Neuronal stem cell (in vitro differentiated cells): ENCODE results near the gene SYNE2.

ENCODE experiments used
- DNase-seq: peaks from one replicate; pipeline ENCODE4 v3.0.0-alpha.2; 2013; ENCODE audit warnings: low spot score
- H2AFZ ChIP-seq: one replicate; pipeline ENCODE4 v1.6.1; 2013; ENCODE audit warnings: mild to moderate bottlenecking, low read length, inconsistent platforms
- H2AK5ac ChIP-seq: 2 replicates; pipeline ENCODE4 v1.6.1; 2013; ENCODE audit warnings: low read depth, mild to moderate bottlenecking, inconsistent platforms, low read length, moderate library complexity, mixed read lengths
- H2BK120ac ChIP-seq: 2 replicates; pipeline ENCODE4 v1.6.1; 2013; ENCODE audit warnings: low read depth, mild to moderate bottlenecking, inconsistent platforms, low read length, moderate library complexity, mixed read lengths
- H2BK12ac ChIP-seq: one replicate; pipeline ENCODE4 v1.6.1; 2013; ENCODE audit warnings: low read length, inconsistent platforms
- H2BK15ac ChIP-seq: 2 replicates; pipeline ENCODE4 v1.6.1; 2013; ENCODE audit warnings: mild to moderate bottlenecking, low read length, inconsistent platforms, mixed read lengths
- H2BK5ac ChIP-seq: one replicate; pipeline ENCODE4 v1.6.1; 2013; ENCODE audit warnings: inconsistent platforms, mild to moderate bottlenecking, low read length, moderate library complexity
- H3K14ac ChIP-seq: one replicate; pipeline ENCODE4 v1.6.1; 2013; ENCODE audit warnings: low read length, inconsistent platforms
- H3K18ac ChIP-seq: 2 replicates; pipeline ENCODE4 v1.6.1; 2013; ENCODE audit warnings: low read length, inconsistent platforms
- H3K23ac ChIP-seq: 2 replicates; pipeline ENCODE4 v1.6.1; 2013; ENCODE audit warnings: low read depth, mild to moderate bottlenecking, mixed read lengths, low read length, inconsistent platforms; ENCODE audit not compliant: poor library complexity
- H3K27ac ChIP-seq: replicated peaks from 3 replicates; pipeline ENCODE4 v1.5.1; 2013; ENCODE audit warnings: low read length, inconsistent platforms
- H3K27me3 ChIP-seq, 3 experiments: 2 replicates each; pipeline ENCODE4 v1.6.1; 2013; ENCODE audit warnings: low read length in 3 of 3, mild to moderate bottlenecking in 2 of 3, inconsistent platforms in 1 of 3, low read depth in 1 of 3, mixed read lengths in 1 of 3, moderate library complexity in 1 of 3; ENCODE audit not compliant: control insufficient read depth in 3 of 3, insufficient read depth in 3 of 3
- H3K36me3 ChIP-seq, 2 donors: replicated peaks in 1 of 2; 2 replicates each; pipeline ENCODE4 v1.6.1; 2013; ENCODE audit warnings: low read length in 2 of 2; ENCODE audit not compliant: control insufficient read depth in 2 of 2, insufficient read depth in 2 of 2
- H3K4ac ChIP-seq: 2 replicates; pipeline ENCODE4 v1.6.1; 2013; ENCODE audit warnings: inconsistent platforms, mild to moderate bottlenecking, low read length, moderate library complexity
- H3K4me1 ChIP-seq, 2 donors: 1 replicate in 1 of 2; 2 replicates in 1 of 2; pipeline ENCODE4 v1.6.1; 2013; ENCODE audit warnings: low read length in 2 of 2, low read depth in 1 of 2; ENCODE audit not compliant: control insufficient read depth in 2 of 2, insufficient read depth in 1 of 2
- H3K4me2 ChIP-seq: one replicate; pipeline ENCODE4 v1.6.1; 2013; ENCODE audit warnings: mild to moderate bottlenecking, low read length, inconsistent platforms; ENCODE audit not compliant: insufficient read depth, poor library complexity, severe bottlenecking
- H3K4me3 ChIP-seq, 2 donors: 2 replicates each; pipeline ENCODE4 v1.5.1; 2013; ENCODE audit warnings: low read length in 2 of 2, mild to moderate bottlenecking in 2 of 2, inconsistent platforms in 1 of 2, moderate library complexity in 1 of 2
- H3K79me1 ChIP-seq: one replicate; pipeline ENCODE4 v1.6.1; 2013; ENCODE audit warnings: low read depth, mild to moderate bottlenecking, inconsistent platforms, low read length, moderate library complexity
- H3K9ac ChIP-seq: one replicate; pipeline ENCODE4 v1.6.1; 2013; ENCODE audit warnings: mild to moderate bottlenecking, low read depth, low read length, inconsistent platforms; ENCODE audit not compliant: poor library complexity
- H3K9me3 ChIP-seq, 2 donors: replicated peaks in 1 of 2; 2 replicates each; pipeline versions ENCODE3 to v1.6.1; 2013; ENCODE audit warnings: low read length in 2 of 2, mild to moderate bottlenecking in 2 of 2, inconsistent platforms in 1 of 2, low read depth in 1 of 2, mixed read lengths in 1 of 2, moderate library complexity in 1 of 2; ENCODE audit not compliant: control insufficient read depth in 2 of 2, insufficient read depth in 1 of 2
- H4K8ac ChIP-seq: one replicate; pipeline ENCODE4 v1.6.1; 2013; ENCODE audit warnings: low read depth, mild to moderate bottlenecking, inconsistent platforms, low read length, moderate library complexity
- H4K91ac ChIP-seq: one replicate; pipeline ENCODE4 v1.6.1; 2013; ENCODE audit warnings: low read length, low read depth, mild to moderate bottlenecking, inconsistent platforms; ENCODE audit not compliant: poor library complexity
- WGBS, 2 donors: extraction: QIAGEN DNeasy Blood & Tissue Kit; methylation state at CpG; one replicate each; pipeline ENCODE4 v1.1.7; 2013; ENCODE audit warnings: missing lambda C conversion rate in 2 of 2, mixed read lengths in 1 of 2; ENCODE audit not compliant: insufficient read length in 2 of 2, insufficient replicate concordance in 1 of 2; ENCODE audit errors: extremely low coverage in 2 of 2; 5-methylcytosine and 5-hydroxymethylcytosine counted together

Gene SYNE2

DNA sequence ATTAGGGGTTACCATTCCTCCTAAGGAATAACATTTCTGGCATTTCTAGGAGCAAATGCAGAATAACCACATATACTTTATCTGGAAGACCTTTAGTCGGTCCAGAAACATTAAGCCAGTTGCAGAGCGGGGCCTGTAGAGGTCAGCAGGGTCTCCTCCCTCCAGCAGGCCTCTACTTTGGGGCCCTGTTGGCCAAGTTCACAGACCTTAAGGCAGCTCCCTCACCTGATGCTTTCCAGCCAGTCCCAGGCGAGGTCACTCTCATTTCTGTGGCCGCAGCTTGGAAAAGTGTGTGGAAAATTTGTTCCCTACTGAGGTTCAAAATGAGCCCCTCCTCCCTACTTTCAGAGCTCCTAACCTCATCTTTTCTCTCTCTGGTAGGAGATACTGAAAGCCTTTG lies 367.3 kb downstream of the SYNE2 start:
- Histone ChIP-seq H3K14ac (no peak overlapping the region), H3K23ac (no peak overlapping the region), H3K27ac (no peak overlapping the region), H2AFZ (no peak overlapping the region), H4K91ac (no peak overlapping the region), H4K8ac (no peak overlapping the region), H2BK12ac (no peak overlapping the region), H2AK5ac (no peak overlapping the region), H3K18ac (no peak overlapping the region), H3K9me3 (no peaks in the 10 kb centered on the region), H3K4ac (no peak overlapping the region), H3K4me3 (no peak overlapping the region), H2BK5ac (no peak overlapping the region), H3K79me1 (no peaks in the 10 kb centered on the region), H3K9ac (no peak overlapping the region), H2BK120ac (no peak overlapping the region), H3K4me1 (no peaks in the 10 kb centered on the region), H3K4me2 (no peak overlapping the region), H3K36me3 (peaks cover 50 to 95% of the 10 kb centered on the region in 2 donors), H3K27me3 (no peaks in the 10 kb centered on the region), H2BK15ac (no peak overlapping the region)
- DNase-seq: no peak
- no CpG with 5 or more reads among the region's 4 CpGs for WGBS, 2 donors

DNA sequence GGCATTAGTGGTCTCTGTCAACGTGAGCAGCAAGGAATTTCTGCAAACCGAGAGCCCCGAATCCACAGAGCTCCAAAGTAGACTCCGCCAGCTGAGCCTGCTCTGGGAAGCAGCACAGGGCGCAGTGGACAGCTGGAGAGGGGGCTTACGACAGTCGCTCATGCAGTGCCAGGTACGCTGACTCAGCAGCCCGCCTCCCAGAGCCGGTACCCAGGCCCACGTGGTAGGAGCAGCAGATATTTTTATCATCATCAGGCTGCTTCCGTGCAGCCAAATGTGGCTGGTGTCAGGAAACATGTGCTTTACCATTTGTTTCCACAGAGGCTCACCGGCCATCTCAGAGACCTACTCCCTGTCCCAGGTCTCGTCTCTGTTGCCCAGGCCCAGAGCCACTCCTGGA lies 367.7 kb downstream of the SYNE2 start:
- H3K27ac ChIP-seq: no peak overlapping the region

DNA sequence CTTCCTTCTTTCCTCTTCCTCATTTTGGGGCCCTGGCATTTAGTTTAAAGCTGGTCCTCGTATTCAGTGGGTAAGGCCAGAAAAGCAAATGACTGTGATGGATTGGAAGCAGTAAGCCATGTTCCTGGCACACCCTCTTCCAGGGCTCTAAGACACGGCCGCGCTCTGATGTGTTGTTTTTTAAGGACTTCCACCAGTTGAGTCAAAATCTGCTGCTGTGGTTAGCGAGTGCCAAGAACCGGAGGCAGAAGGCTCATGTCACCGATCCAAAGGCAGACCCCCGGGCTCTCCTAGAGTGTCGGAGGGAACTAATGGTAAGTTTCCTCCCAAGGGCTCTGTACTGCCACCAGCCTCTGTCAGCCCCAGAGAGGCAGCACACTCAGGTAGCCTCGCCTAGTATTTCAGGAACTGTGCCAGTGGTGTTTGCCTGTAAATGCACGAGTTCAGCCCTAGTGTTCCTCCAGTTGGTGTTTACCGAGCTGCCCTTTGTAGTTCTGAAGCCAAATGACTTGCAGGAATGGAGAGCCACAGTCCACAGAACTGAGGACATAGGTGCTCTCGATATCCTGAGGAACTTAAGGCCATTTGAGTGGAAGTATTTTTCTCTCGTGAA lies 368.7 kb downstream of the SYNE2 start:
- Histone ChIP-seq H4K91ac (no peak overlapping the region), H3K36me3 (peaks cover 46 to 95% of the 10 kb centered on the region in 2 donors), H3K27ac (no peak overlapping the region), H2BK15ac (no peak overlapping the region), H3K27me3 (no peaks in the 10 kb centered on the region), H3K14ac (no peak overlapping the region), H2BK5ac (no peak overlapping the region), H3K79me1 (no peaks in the 10 kb centered on the region), H3K9ac (no peak overlapping the region), H2AK5ac (no peak overlapping the region), H3K23ac (no peak overlapping the region), H3K9me3 (no peaks in the 10 kb centered on the region), H2AFZ (no peak overlapping the region), H3K4me3 (no peak overlapping the region), H3K4me1 (no peaks in the 10 kb centered on the region), H2BK120ac (no peak overlapping the region), H4K8ac (no peak overlapping the region), H3K4me2 (no peak overlapping the region), H2BK12ac (no peak overlapping the region), H3K4ac (no peak overlapping the region), H3K18ac (no peak overlapping the region)
- DNase-seq: no peak
- WGBS, 2 donors: no CpG with 5 or more reads among the region's 14 CpGs

More for the DNA sequence above, 367.7 kb downstream of the SYNE2 start:
- Histone ChIP-seq H2AFZ (no peak overlapping the region), H3K79me1 (no peaks in the 10 kb centered on the region), H3K36me3 (peaks cover 51 to 95% of the 10 kb centered on the region in 2 donors), H3K18ac (no peak overlapping the region), H4K8ac (no peak overlapping the region), H3K9me3 (no peaks in the 10 kb centered on the region), H3K4me3 (no peak overlapping the region), H3K9ac (no peak overlapping the region), H3K4me2 (no peak overlapping the region), H2AK5ac (no peak overlapping the region), H3K23ac (no peak overlapping the region), H3K4me1 (no peaks in the 10 kb centered on the region), H3K4ac (no peak overlapping the region), H2BK120ac (no peak overlapping the region), H4K91ac (no peak overlapping the region), H2BK5ac (no peak overlapping the region), H3K14ac (no peak overlapping the region), H2BK15ac (no peak overlapping the region), H3K27me3 (no peaks in the 10 kb centered on the region), H2BK12ac (no peak overlapping the region)
- DNase-seq: no peak
- WGBS, 2 donors: no CpG with 5 or more reads among the region's 14 CpGs

DNA sequence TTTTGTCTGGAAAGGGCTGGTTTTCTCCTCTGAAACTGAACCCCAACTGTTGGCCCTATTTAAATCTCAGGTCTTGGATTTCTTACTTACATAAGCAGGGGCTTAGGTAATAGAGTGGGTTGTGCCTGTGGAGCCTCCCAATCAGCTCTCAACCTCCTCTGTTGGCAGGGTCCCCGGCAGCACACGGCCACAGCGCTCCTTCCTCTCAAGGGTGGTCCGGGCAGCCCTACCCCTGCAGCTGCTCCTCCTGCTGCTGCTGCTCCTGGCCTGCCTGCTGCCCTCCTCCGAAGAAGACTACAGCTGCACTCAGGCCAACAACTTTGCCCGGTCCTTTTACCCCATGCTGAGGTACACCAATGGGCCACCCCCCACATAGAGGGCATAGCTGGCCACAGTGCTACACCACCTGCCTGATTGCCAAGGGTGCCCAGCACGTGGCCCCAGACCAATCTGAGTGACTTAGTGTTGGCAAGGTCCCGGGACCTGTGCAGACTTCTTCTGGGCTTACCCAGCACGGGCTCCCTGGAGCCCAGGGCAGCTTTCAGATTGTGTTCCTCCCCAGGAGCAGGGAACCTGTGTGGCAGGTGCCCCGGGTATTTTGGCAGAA lies 372.4 kb downstream of the SYNE2 start:
- H3K4me1 ChIP-seq: no peaks in the 10 kb centered on the region
- DNase-seq: no peak
- H3K36me3 ChIP-seq: peaks cover 44 to 86% of the 10 kb centered on the region in 2 donors

More for the DNA sequence above, 372.4 kb downstream of the SYNE2 start:
- Histone ChIP-seq H4K91ac (no peak overlapping the region), H2BK120ac (no peak overlapping the region), H3K9me3 (no peaks in the 10 kb centered on the region), H3K27ac (no peak overlapping the region), H4K8ac (no peak overlapping the region), H3K23ac (no peak overlapping the region), H3K4ac (no peak overlapping the region), H2AFZ (no peak overlapping the region), H3K79me1 (no peaks in the 10 kb centered on the region), H3K27me3 (no peaks in the 10 kb centered on the region), H3K4me3 (no peak overlapping the region), H2AK5ac (no peak overlapping the region), H2BK5ac (no peak overlapping the region), H2BK12ac (no peak overlapping the region), H2BK15ac (no peak overlapping the region), H3K18ac (no peak overlapping the region), H3K4me2 (no peak overlapping the region), H3K14ac (no peak overlapping the region), H3K9ac (no peak overlapping the region)
- WGBS, 2 donors: no CpG with 5 or more reads among the region's 10 CpGs
